ENCODE results near the gene XBP1. TPM values are rescaled to one million over a fixed set of nuclear protein-coding genes. Genes with fewer than 3 reads are reported as not detected.
A peak's percentile ranks its signal among the peaks of the same experiment; 100 is the strongest.

XBP1 gene
- total RNA-seq, 2 donors from 2014 or later = 176 to 282 TPM

DNA sequence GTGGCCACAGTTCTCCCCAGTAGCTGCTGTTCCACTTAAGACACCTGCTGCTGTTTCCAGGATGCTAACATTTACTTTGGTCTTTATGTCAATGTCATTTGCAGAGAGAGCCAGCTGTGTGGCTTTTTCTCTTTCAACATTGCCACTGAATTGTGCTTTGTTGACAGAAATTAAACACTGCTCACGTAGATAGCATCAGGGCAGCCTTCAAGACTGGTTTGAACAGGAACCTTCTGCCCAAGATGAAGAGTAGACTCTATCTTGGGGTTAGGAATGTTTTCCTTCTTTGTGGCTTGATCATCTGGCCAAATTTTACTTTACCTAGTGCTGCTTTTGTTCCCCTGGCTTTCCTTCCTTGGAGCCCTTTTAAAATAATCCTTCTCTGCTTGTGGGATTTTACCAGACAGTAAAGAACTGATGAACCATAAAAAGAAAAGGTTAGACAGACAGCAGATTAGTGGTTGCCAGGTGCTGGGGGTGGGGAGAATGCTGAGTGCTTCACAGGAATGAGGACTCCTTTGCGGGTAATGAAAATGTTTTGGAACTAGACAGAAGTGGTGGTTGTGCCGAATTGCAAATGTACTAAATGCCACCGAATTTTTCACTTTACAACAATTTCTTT lies 22.7 kb upstream of the XBP1 start:
- peaks cover 11 to 12% of the 10 kb centered on the region in 2 donors for H3K4me1 ChIP-seq (ENCODE audit: control insufficient read depth in 1 of 2, low read depth in 2 of 2)
- ATAC-seq (ENCODE audit: insufficient number of reproducible peaks, low FRiP score, low read depth) (no peak), DNase-seq (ENCODE audit: low spot score) (no peak)
- TF ChIP-seq, protein P1, sequence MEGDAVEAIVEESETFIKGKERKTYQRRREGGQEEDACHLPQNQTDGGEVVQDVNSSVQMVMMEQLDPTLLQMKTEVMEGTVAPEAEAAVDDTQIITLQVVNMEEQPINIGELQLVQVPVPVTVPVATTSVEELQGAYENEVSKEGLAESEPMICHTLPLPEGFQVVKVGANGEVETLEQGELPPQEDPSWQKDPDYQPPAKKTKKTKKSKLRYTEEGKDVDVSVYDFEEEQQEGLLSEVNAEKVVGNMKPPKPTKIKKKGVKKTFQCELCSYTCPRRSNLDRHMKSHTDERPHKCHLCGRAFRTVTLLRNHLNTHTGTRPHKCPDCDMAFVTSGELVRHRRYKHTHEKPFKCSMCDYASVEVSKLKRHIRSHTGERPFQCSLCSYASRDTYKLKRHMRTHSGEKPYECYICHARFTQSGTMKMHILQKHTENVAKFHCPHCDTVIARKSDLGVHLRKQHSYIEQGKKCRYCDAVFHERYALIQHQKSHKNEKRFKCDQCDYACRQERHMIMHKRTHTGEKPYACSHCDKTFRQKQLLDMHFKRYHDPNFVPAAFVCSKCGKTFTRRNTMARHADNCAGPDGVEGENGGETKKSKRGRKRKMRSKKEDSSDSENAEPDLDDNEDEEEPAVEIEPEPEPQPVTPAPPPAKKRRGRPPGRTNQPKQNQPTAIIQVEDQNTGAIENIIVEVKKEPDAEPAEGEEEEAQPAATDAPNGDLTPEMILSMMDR (IDR thresholded peaks at IDR 0.05) = no peak
- no peaks in the 10 kb centered on the region for H3K9me3 ChIP-seq
- H3K27ac ChIP-seq = no peak overlapping the region
- H3K36me3 ChIP-seq = no peaks in the 10 kb centered on the region
- no peak overlapping the region for H3K4me3 ChIP-seq
- H3K27me3 ChIP-seq (replicated peaks; ENCODE audit: insufficient read depth) = no peaks in the 10 kb centered on the region

DNA sequence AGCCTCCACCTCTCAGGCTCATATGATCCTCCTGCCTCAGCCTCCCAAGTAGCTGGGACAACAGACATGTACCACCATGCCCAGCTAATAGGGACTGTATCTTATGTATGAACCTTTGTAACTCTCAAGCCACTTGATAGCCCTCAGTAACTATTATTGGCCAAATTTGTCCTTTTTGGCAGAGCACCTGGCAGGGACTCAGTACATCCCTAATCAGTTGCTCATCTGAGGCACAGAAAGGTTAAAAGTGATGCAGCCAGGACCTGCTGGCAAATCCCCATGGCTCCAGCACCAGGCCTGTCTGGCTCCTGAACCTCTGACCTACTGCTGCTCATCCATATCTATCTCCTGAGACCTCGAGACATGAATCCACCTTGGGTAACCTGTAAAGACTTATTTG lies 21.1 kb upstream of the XBP1 start:
- peaks cover 11 to 17% of the 10 kb centered on the region in 2 donors for H3K4me1 ChIP-seq (ENCODE audit: control insufficient read depth in 1 of 2, low read depth in 2 of 2)
- H3K27me3 ChIP-seq (replicated peaks; ENCODE audit: insufficient read depth) = no peaks in the 10 kb centered on the region
- H3K9me3 ChIP-seq = no peaks in the 10 kb centered on the region
- H3K27ac ChIP-seq = no peak overlapping the region
- TF ChIP-seq, protein P1 (IDR thresholded peaks at IDR 0.05) = no peak
- ATAC-seq (ENCODE audit: insufficient number of reproducible peaks, low FRiP score, low read depth) (no peak), DNase-seq (ENCODE audit: low spot score) (no peak)
- no peaks in the 10 kb centered on the region for H3K36me3 ChIP-seq
- no peak overlapping the region for H3K4me3 ChIP-seq

DNA sequence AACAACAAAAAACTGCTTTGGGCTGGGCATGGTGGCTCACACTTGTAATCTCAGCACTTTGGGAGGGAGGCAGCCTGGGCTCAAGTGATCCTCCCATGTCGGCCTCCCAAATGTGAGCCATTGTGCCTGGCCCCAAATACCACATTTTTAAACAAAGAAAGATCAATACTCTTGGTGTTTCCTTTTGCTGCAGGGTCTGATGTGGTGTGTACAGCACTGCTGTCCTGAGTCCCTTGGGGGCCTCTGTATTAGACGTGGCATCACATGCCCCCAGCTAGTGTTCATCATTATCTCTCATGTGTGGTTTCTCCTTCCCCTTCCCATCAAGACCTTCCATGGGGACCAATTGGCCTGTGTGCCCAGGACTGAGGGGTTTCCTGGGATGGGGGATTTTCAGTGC lies 20.5 kb upstream of the XBP1 start:
- TF ChIP-seq, protein P1 (IDR thresholded peaks at IDR 0.05) = no peak
- Histone ChIP-seq H3K9me3 (no peaks in the 10 kb centered on the region), H3K36me3 (no peaks in the 10 kb centered on the region), H3K27ac (no peak overlapping the region), H3K27me3 (replicated peaks; ENCODE audit: insufficient read depth) (no peaks in the 10 kb centered on the region), H3K4me3 (no peak overlapping the region), H3K4me1 (ENCODE audit: control insufficient read depth in 1 of 2, low read depth in 2 of 2) (peaks cover 11 to 17% of the 10 kb centered on the region in 2 donors)
- no peak for DNase-seq (ENCODE audit: low spot score)
- no peak for ATAC-seq (ENCODE audit: insufficient number of reproducible peaks, low FRiP score, low read depth)

DNA sequence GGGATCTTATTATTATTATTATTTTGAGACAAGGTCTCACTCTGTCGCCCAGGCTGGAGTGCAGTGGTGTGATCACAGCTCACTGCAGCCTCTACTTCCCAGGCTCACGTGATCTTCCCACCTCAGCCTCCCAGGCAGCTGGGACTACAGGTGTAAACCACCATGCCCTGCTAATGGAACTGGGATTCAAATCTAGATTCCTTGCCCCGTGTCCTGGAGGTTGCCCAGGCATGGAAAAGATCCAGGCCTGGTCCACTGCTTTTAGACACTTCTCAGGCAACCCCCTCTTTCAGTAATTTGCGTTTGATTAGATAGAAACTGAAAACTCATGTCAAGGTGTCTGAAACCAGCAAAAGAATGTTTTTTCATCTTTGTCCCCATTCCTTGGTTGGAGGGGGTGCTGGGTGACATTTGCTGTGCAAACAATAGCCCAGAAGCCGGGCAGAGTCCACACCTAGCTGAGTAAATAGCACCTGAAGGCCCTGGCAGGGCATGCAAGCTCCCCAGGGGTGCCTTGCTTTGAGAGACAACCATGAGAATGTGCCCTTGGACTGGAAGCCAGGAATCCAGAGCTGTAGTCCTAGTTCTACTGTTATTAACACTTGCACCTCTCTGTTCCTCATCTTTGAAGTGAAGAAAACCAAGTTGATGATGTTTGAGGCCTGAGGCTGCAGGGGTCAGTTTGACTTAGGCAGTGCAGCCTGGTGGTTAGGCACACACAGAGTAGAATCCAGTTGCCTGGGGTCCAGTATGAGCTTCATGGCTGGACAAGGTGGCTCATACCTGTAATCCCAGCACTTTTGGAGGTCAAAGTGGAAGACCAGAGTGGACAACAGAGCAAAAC lies 19.1 kb upstream of the XBP1 start:
- no peaks in the 10 kb centered on the region for H3K27me3 ChIP-seq (replicated peaks; ENCODE audit: insufficient read depth)
- H3K9me3 ChIP-seq = no peaks in the 10 kb centered on the region
- H3K4me3 ChIP-seq = no peak overlapping the region
- peaks cover 11 to 17% of the 10 kb centered on the region in 2 donors for H3K4me1 ChIP-seq (ENCODE audit: control insufficient read depth in 1 of 2, low read depth in 2 of 2)
- H3K36me3 ChIP-seq = no peaks in the 10 kb centered on the region
- peak overlapping the region in 1 of 2 donors; percentile 57 for H3K27ac ChIP-seq
- TF ChIP-seq, protein P1 (IDR thresholded peaks at IDR 0.05) = no peak
- ATAC-seq (ENCODE audit: insufficient number of reproducible peaks, low FRiP score, low read depth) (no peak), DNase-seq (ENCODE audit: low spot score) (no peak)

Measured in thoracic aorta (tissue), 2 donors.